HG03558 (cell line): ENCODE measurements around the gene AP3S1.

Experiments
- ATAC-seq: cut with Tn5 transposase; IDR thresholded peaks from one replicate; pipeline ENCODE4 v1.9.1; 2021; ENCODE audit warnings: moderate number of reproducible peaks; ENCODE audit not compliant: unreplicated experiment; ENCODE audit errors: extremely low read depth

AP3S1 gene

GRCh38 chr5:115930630-115931337 lies 89.0 kb downstream of the AP3S1 start:
- no peak for ATAC-seq

GRCh38 chr5:115932991-115933390 lies 91.3 kb downstream of the AP3S1 start:
- no peak for ATAC-seq

DNA sequence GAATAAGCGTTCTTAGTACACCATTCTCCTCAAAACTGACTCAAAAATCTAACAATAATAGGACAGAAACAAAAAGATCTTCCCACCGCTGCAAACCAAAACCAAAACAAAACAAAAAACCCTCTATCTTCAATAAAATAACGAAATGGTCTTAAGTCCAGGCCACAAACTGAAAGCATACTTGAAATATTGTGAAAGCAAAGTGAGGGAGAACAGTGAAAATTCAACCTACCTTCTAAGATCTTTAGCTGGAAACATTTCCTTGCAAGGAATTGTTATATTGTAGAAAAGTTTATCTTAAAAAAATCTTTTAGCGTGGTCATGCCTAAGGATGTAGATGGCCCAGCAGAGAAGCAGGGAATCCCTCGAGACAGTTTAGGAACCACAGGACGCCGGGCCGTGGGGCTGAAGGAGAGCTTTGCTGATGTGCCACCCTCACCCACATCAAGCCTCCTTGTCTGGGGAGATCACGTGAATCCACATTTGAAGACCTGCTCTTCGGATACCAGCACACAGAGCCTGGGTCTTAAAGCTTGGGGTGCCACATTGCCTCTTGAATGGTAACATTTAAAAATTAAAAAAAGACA lies 92.7 kb downstream of the AP3S1 start:
- no peak for ATAC-seq

GRCh38 chr5:115936031-115936430 lies 94.3 kb downstream of the AP3S1 start:
- no peak for ATAC-seq

DNA sequence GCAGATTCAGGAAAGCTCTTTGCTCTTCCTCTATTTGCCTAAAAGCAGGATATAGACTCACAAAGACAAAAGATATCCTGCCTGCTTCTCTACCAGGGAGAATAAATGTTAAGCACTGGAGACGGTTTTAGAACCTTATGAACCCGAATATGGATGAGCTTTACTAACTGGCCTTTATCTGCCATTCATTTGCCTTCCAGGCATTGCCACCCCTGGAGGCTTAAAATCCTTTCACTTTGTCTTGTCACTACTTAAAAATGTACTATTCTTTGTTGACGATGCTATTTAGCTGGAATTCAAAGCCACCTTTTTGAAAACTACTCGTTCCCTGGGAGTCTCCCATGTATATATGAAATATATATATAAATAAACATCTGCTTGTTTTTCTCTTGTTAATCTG lies 97.3 kb downstream of the AP3S1 start:
- ATAC-seq, result no peak

DNA sequence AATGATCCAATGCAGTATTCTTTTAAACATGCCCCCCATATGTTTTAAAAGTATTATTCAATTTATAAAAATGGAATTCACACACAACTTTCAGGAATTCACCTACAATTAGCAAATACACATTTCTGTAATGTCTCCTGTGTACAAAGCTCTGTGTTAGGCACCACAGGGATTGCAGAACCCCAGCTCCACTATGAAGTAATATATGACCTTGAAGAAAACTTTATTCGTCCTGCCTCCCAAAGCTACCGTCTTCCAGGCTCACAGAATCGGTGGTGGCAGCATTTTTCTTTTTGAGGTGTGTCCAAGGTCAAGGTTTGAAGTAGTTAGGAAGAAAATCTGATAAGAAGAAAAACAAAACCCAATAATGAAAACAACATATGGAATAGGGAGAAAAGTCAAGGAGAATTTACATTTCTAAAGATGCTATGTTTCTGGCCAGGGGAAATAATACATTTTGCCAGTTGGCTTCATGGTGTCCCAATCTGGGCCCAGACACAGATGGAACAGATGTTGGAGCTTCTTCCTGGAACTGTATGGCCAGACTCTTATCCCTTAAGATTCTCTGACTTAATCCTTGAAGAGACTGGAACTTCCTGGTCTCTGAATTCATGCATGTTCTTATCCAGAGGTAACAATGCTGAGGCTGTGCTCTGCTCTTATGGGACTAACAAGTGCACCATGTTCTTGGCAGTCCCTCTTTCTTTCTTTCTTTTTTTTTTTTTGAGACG lies 98.5 kb downstream of the AP3S1 start:
- ATAC-seq, result no peak

DNA sequence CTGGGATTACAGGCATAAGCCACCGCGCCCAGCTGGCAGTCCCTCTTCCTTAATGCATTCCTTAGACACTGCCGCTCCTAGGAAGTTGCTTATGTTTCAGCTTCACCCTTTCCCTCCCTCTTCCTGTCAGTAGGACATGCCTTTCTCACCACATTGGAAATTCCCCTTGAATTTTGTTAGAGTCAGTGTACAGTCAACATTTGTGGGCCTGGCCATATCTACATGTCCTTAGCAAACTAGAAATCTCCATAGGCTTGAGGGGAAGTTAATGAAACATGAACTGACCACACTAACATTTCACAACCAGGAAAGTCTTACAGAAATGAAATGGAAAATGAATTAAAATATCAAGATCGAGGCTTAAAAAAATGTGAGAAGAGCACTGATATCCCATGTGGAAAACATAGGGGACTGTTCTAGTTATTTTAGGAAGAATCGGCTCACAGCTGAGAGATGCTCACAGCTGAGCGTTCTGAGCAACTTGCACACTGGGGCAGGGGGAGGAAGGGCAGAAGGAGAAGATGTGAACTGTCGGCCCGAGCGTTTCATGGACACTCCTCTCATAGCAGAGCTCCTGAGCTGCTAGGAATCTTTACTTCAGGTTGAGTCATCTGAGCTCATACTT lies 99.4 kb downstream of the AP3S1 start:
- no peak for ATAC-seq

DNA sequence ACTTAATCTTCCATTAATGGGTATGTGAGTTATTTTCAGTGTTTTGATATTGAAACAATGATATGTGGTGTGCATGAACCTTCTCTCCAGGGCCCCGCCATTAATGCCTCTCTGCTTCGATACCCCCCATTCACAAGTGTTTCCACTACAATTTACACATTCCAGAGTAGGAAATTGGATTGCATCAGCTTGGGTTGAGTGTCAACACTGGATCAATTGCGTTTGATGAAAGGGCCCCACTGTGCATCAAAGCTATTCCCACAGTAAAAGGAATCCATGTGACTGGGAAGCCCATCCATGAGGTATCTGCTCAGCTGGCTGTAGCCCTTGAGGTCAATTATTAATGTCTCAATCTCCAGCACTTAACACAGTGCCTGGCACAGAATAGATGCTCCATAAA lies 102.8 kb downstream of the AP3S1 start:
- no peak for ATAC-seq

- ATAC-seq, result no peak
These were observed 104.9 kb downstream of the AP3S1 start for GRCh38 chr5:115946655-115947054.

GRCh38 chr5:115947260-115947659 lies 105.5 kb downstream of the AP3S1 start:
- ATAC-seq, result no peak

GRCh38 chr5:115948091-115948534 lies 106.4 kb downstream of the AP3S1 start:
- ATAC-seq, result no peak

- no peak for ATAC-seq
These were observed 107.4 kb downstream of the AP3S1 start for GRCh38 chr5:115949096-115949495.

- ATAC-seq, result no peak
These were observed 110.9 kb downstream of the AP3S1 start for GRCh38 chr5:115952588-115952987.

DNA sequence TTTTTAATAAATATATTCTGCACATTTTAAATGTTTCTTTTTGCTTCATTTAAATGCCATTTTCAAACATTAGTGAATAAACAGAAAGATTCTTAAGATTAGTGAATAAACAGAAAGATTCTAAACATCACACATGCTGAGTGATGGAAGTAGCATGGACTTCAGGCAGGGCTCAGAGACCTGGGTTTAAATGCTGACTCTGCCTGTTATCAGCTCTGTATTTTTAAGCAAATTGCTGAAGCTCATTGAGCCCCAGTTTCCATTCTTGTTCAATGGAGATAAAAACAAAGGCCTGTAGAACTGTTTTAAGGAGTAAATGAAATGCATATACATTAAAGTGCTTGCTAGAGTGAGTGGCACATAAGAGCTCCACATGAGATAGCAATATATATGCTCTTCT lies 112.4 kb downstream of the AP3S1 start:
- ATAC-seq, result no peak

GRCh38 chr5:115956957-115957356 lies 115.2 kb downstream of the AP3S1 start:
- no peak for ATAC-seq

GRCh38 chr5:115961381-115962238 lies 119.9 kb downstream of the AP3S1 start:
- ATAC-seq, result no peak

DNA sequence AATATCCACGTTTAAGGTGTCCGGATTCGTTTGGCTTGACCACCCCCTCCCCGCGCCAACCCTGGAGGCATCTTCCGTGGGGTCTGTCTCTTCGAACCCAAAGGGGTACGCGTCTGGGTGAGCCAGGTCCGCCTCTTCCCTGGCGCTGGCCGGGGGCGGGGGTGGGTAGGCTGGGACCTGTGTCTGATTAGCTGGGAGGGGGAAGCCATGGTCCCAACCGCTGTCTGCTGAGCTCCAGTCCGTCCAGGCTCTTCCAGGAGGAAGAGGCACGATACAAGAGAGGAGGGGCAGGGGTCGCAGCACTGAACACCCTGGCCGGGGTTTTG lies 120.5 kb downstream of the AP3S1 start, which contains the start of gene LVRN:
Gene LVRN, plus strand, starts transcription at position 237 of the 326 bp plus-strand sequence. CDS start 143 bp downstream, outside the sequence.
- no peak for ATAC-seq

DNA sequence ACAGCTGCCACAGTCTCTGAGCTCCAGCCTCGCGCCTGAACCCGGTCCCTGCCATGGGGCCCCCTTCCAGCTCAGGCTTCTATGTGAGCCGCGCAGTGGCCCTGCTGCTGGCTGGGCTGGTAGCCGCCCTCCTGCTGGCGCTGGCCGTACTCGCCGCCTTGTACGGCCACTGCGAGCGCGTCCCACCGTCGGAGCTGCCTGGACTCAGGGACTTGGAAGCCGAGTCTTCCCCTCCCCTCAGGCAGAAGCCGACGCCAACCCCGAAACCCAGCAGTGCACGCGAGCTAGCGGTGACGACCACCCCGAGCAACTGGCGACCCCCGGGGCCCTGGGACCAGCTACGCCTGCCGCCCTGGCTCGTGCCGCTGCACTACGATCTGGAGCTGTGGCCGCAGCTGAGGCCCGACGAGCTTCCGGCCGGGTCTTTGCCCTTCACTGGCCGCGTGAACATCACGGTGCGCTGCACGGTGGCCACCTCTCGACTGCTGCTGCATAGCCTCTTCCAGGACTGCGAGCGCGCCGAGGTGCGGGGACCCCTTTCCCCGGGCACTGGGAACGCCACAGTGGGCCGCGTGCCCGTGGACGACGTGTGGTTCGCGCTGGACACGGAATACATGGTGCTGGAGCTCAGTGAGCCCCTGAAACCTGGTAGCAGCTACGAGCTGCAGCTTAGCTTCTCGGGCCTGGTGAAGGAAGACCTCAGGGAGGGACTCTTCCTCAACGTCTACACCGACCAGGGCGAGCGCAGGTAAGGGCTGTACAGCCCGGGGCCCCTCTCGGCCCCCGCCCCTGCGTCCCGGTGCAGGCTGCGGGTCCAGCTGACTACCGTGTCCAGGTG lies 121.0 kb downstream of the AP3S1 start:
- no peak for ATAC-seq

DNA sequence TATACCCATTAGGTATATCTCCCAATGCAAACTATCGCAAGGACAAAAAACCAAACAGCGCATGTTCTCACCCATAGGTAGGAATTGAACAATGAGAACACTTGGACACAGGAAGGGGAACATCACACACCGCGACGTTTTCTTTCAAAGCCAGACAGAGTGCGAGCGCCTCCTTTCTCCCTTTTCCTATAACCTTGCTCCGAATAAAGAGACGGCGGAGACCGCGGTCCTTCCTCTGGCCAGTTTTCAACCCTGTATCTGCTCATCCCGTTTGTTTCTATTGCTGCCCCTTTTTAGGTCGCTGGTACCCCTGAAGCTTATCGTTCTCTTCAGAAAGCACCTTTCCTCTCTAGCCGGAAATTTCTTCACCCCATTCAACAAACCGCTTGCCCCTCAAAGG lies 121.8 kb downstream of the AP3S1 start:
- no peak for ATAC-seq
